DOHH2 (cell line): ENCODE results near the gene CLASP2.

Source experiments
- CTCF ChIP-seq: fragments of 200-600 bp; sonication (generic); IDR thresholded peaks from one replicate; pipeline ENCODE4 v1.5.1; 2014; ENCODE audit warnings: antibody characterized with exemption, mild to moderate bottlenecking, low read depth, low read length; ENCODE audit not compliant: poor library complexity, severe bottlenecking
- EZH2phosphoT487 ChIP-seq: fragments of 200-600 bp; sonication (generic); IDR thresholded peaks from 2 replicates; pipeline ENCODE4 v1.6.1; 2017; ENCODE audit warnings: borderline replicate concordance, mild to moderate bottlenecking, antibody characterized with exemption, low read length, moderate library complexity, mixed read lengths

GRCh38 chr3:33681667-33682066 is 36.4 kb downstream of the CLASP2 start:
- TF ChIP-seq CTCF (no peak), EZH2phosphoT487 (no peak)
